A673 (cell line): ENCODE results near the gene AOC2. TPM values are rescaled to one million over a fixed set of nuclear protein-coding genes. Genes with fewer than 3 reads are reported as not detected.

Source experiments
- BruUV-seq: library from RNA; stranded (reverse); fragments of 400-500 nt; replicated peaks from 2 replicates; lab custom pipeline; 2021; lab: Mats Ljungman, UMichigan
- CTCF ChIA-PET: fragments of 300-600 bp; sonication (Branson Sonifier 250); formaldehyde crosslinking; loops from one replicate; lab custom pipeline; 2022; ENCODE audit warnings: antibody characterized with exemption; lab: Charles Lee
- POLR2A ChIA-PET: fragments of 300-600 bp; sonication (Branson Sonifier 250); formaldehyde crosslinking; loops from one replicate; lab custom pipeline; 2022; ENCODE audit warnings: antibody characterized with exemption; ENCODE audit not compliant: low non-redundant PET; lab: Charles Lee
- DNase-seq: peaks from one replicate; pipeline ENCODE4 v3.0.0-alpha.2; 2015; ENCODE audit warnings: low spot score
- H3K27ac ChIP-seq: fragments of 200-600 bp; sonication (generic); 2 replicates; pipeline ENCODE4 v1.5.1; 2016; ENCODE audit warnings: mixed run types, low read depth, mild to moderate bottlenecking, mixed read lengths, antibody characterized with exemption, low read length; ENCODE audit not compliant: poor library complexity, severe bottlenecking
- H3K27me3 ChIP-seq: fragments of 200-600 bp; sonication (generic); replicated peaks from 2 replicates; pipeline ENCODE4 v1.6.1; 2017; ENCODE audit warnings: mixed run types, low read depth, mild to moderate bottlenecking, mixed read lengths, antibody characterized with exemption, low read length; ENCODE audit not compliant: insufficient read depth, poor library complexity
- H3K36me3 ChIP-seq: fragments of 200-600 bp; sonication (generic); 2 replicates; pipeline ENCODE4 v1.6.1; 2016; ENCODE audit warnings: mixed run types, mild to moderate bottlenecking, mixed read lengths, antibody characterized with exemption, low read length; ENCODE audit not compliant: insufficient read depth, poor library complexity, severe bottlenecking
- H3K4me1 ChIP-seq: fragments of 200-600 bp; sonication (generic); 2 replicates; pipeline ENCODE4 v1.6.1; 2017; ENCODE audit warnings: mixed run types, mild to moderate bottlenecking, mixed read lengths, antibody characterized with exemption, low read length; ENCODE audit not compliant: insufficient read depth, poor library complexity, severe bottlenecking
- H3K4me3 ChIP-seq: fragments of 200-600 bp; sonication (generic); 2 replicates; pipeline ENCODE4 v1.5.1; 2016; ENCODE audit warnings: low read depth, mixed run types, mild to moderate bottlenecking, mixed read lengths, low read length; ENCODE audit not compliant: poor library complexity, severe bottlenecking
- H3K9me3 ChIP-seq: fragments of 200-600 bp; sonication (generic); 2 replicates; pipeline ENCODE4 v1.6.1; 2016; ENCODE audit warnings: mixed run types, low read depth, mild to moderate bottlenecking, mixed read lengths, antibody characterized with exemption, low read length; ENCODE audit not compliant: poor library complexity, severe bottlenecking
- CTCF ChIP-seq: fragments of 300-800, 200-600 bp; sonication (generic); conservative IDR thresholded peaks from 2 replicates; pipeline ENCODE4 v1.5.1; 2017; ENCODE audit warnings: low read depth, mild to moderate bottlenecking, antibody characterized with exemption, low read length, moderate library complexity, mixed read lengths
- EZH2 ChIP-seq: fragments of 200-600 bp; sonication (generic); IDR thresholded peaks from 2 replicates; pipeline ENCODE4 v1.6.1; 2017; ENCODE audit warnings: borderline replicate concordance, low read depth, mild to moderate bottlenecking, mixed read lengths, antibody characterized with exemption, low read length; ENCODE audit not compliant: poor library complexity, severe bottlenecking
- intact Hi-C: fragments of 100-400 bp; cut with micrococcal nuclease; formaldehyde crosslinking; loops from one replicate; pipeline ENCODE4 v1.10.0; 2022; ENCODE audit not compliant: unreplicated experiment
- total RNA-seq: library from RNA; stranded (reverse); gene quantifications from 2 replicates; pipeline ENCODE4 v1.2.3, GENCODE V29; 2021

AOC2 gene
- total RNA-seq, 1 experiment from 2014 or later = 1.2 TPM

GRCh38 chr17:42877037-42877436, 32.7 kb downstream of the AOC2 start:
- no peak overlapping the region for H3K4me3 ChIP-seq
- CTCF ChIA-PET = no interaction called here
- BruUV-seq = no TSS peak
- intact Hi-C loops = no loop called here
- H3K9me3 ChIP-seq = no peaks in the 10 kb centered on the region
- no peaks in the 10 kb centered on the region for H3K27me3 ChIP-seq
- no peak for TF ChIP-seq CTCF
- TF ChIP-seq EZH2 = no peak
- POLR2A ChIA-PET = no interaction called here
- no peak for DNase-seq
- H3K36me3 ChIP-seq = no peaks in the 10 kb centered on the region
- H3K27ac ChIP-seq = no peak overlapping the region
- H3K4me1 ChIP-seq = no peaks in the 10 kb centered on the region

GRCh38 chr17:42878123-42878880, 33.9 kb downstream of the AOC2 start:
- Histone ChIP-seq H3K4me3 (no peak overlapping the region), H3K9me3 (no peaks in the 10 kb centered on the region), H3K27me3 (no peaks in the 10 kb centered on the region), H3K4me1 (no peaks in the 10 kb centered on the region), H3K27ac (no peak overlapping the region), H3K36me3 (no peaks in the 10 kb centered on the region)
- ChIA-PET CTCF (no interaction called here), POLR2A (no interaction called here)
- no peak for DNase-seq
- no TSS peak for BruUV-seq
- intact Hi-C loops = no loop called here
- TF ChIP-seq CTCF (no peak), EZH2 (no peak)

GRCh38 chr17:42878924-42879595, 34.7 kb downstream of the AOC2 start:
- H3K4me3 ChIP-seq = no peak overlapping the region
- ChIA-PET POLR2A (no interaction called here), CTCF (no interaction called here)
- H3K9me3 ChIP-seq = no peaks in the 10 kb centered on the region
- no peak overlapping the region for H3K27ac ChIP-seq
- TF ChIP-seq CTCF = no peak
- TF ChIP-seq EZH2 = no peak
- no peaks in the 10 kb centered on the region for H3K27me3 ChIP-seq
- no peaks in the 10 kb centered on the region for H3K36me3 ChIP-seq
- no peaks in the 10 kb centered on the region for H3K4me1 ChIP-seq
- intact Hi-C loops = no loop called here
- no peak for DNase-seq
- BruUV-seq = no TSS peak
